Endothelial cell of umbilical vein (primary cell): ENCODE measurements around the gene IQCE. TPM values are rescaled to one million over a fixed set of nuclear protein-coding genes. Genes with fewer than 3 reads are reported as not detected.

Source experiments
- BruUV-seq: library from RNA; stranded (reverse); fragments of 400-500 nt; replicated peaks from 2 replicates; lab custom pipeline; 2021; lab: Mats Ljungman, UMichigan
- CTCF ChIA-PET: fragments of 300-600, 350-600 bp; sonication (Branson Sonifier 250); formaldehyde crosslinking; loops from one replicate; lab custom pipeline; 2021; ENCODE audit warnings: antibody characterized with exemption, inconsistent platforms; lab: Charles Lee
- POLR2A ChIA-PET: fragments of 300-600, 350-600 bp; sonication (Branson Sonifier 250); formaldehyde crosslinking; loops from one replicate; lab custom pipeline; 2021; ENCODE audit warnings: antibody characterized with exemption, inconsistent platforms; lab: Charles Lee
- DNase-seq: peaks from one replicate; pipeline ENCODE4 v3.0.0-alpha.2; 2011; ENCODE audit warnings: low read depth, low spot score
- FAIRE-seq: peaks from 2 replicates; lab custom pipeline; 2011; peaks lifted over from hg19 to GRCh38; lab: Jason Lieb, UNC
- H2AFZ ChIP-seq: 2 replicates; pipeline ENCODE4 v1.6.0; 2012; ENCODE audit warnings: low read depth, low read length, control low read depth, inconsistent platforms
- H3K27ac ChIP-seq: 2 replicates; pipeline ENCODE4 v1.5.1; 2011; ENCODE audit warnings: low read depth, mild to moderate bottlenecking, control low read depth, low read length, moderate library complexity; ENCODE audit not compliant: insufficient read depth
- H3K27me3 ChIP-seq, 2 experiments: 2 replicates each; pipeline versions ENCODE4 v1.6.0 to v1.6.1; 2011; ENCODE audit warnings: low read length in 2 of 2, mixed read lengths in 1 of 2; ENCODE audit not compliant: control insufficient read depth in 2 of 2, insufficient read depth in 2 of 2
- H3K36me3 ChIP-seq, 2 experiments: 2 replicates in 1 of 2; 3 replicates in 1 of 2; pipeline ENCODE4 v1.5.1; 2011; ENCODE audit warnings: low read length in 2 of 2, mild to moderate bottlenecking in 1 of 2, moderate library complexity in 1 of 2; ENCODE audit not compliant: control insufficient read depth in 2 of 2, insufficient read depth in 2 of 2; ENCODE audit errors: extremely low read depth in 1 of 2
- H3K4me1 ChIP-seq: 3 replicates; pipeline ENCODE4 v1.5.1; 2011; ENCODE audit warnings: mild to moderate bottlenecking, low read length; ENCODE audit not compliant: control insufficient read depth, insufficient read depth; ENCODE audit errors: extremely low read depth
- H3K4me2 ChIP-seq: 2 replicates; pipeline ENCODE4 v1.6.1; 2011; ENCODE audit warnings: low read length, control low read depth, mixed read lengths; ENCODE audit not compliant: insufficient read depth
- H3K4me3 ChIP-seq, 3 experiments: fragments of 200-600 bp in 1 of 3; sonication (generic), shearing (Covaris generic) in 1 of 3; replicated peaks in 1 of 3; 2 replicates each; pipeline ENCODE4 v1.5.1; 2011 to 2016; ENCODE audit warnings: control low read depth in 3 of 3, low read length in 3 of 3, mild to moderate bottlenecking in 2 of 3, inconsistent platforms in 1 of 3, low read depth in 1 of 3, moderate library complexity in 1 of 3; ENCODE audit not compliant: insufficient read depth in 1 of 3
- H3K79me2 ChIP-seq: 2 replicates; pipeline ENCODE4 v1.6.0; 2012; ENCODE audit warnings: low read length, inconsistent platforms; ENCODE audit not compliant: control insufficient read depth, insufficient read depth
- H3K9ac ChIP-seq: replicated peaks from 2 replicates; pipeline ENCODE3; 2011; ENCODE audit warnings: low read length, control low read depth; ENCODE audit not compliant: insufficient read depth; ENCODE audit errors: extremely low read depth
- H3K9me1 ChIP-seq: replicated peaks from 3 replicates; pipeline ENCODE4 v1.6.0; 2011; ENCODE audit warnings: mild to moderate bottlenecking, low read length; ENCODE audit not compliant: control insufficient read depth, insufficient read depth; ENCODE audit errors: extremely low read depth
- H3K9me3 ChIP-seq: replicated peaks from 2 replicates; pipeline ENCODE4 v1.5.1; 2012; ENCODE audit warnings: low read length, inconsistent platforms; ENCODE audit not compliant: control insufficient read depth, insufficient read depth
- H4K20me1 ChIP-seq: replicated peaks from 2 replicates; pipeline ENCODE3; 2011; ENCODE audit warnings: mild to moderate bottlenecking, low read length; ENCODE audit not compliant: control insufficient read depth, insufficient read depth; ENCODE audit errors: extremely low read depth
- FOS ChIP-seq: IDR thresholded peaks from 2 replicates; pipeline ENCODE4 v1.6.1; 2011; ENCODE audit warnings: mild to moderate bottlenecking, low read length, moderate library complexity, borderline replicate concordance; ENCODE audit not compliant: insufficient read depth
- GATA2 ChIP-seq: IDR thresholded peaks from 2 replicates; pipeline ENCODE4 v1.7.0; 2011; ENCODE audit warnings: low read depth, mild to moderate bottlenecking, moderate library complexity, mixed read lengths, low read length; ENCODE audit not compliant: insufficient read length, insufficient read depth
- JUN ChIP-seq: IDR thresholded peaks from 2 replicates; pipeline ENCODE4 v1.6.1; 2011; ENCODE audit warnings: borderline replicate concordance, low read depth; ENCODE audit not compliant: insufficient read length, insufficient read depth
- MAX ChIP-seq: IDR thresholded peaks from 2 replicates; pipeline ENCODE4 v1.6.1; 2011; ENCODE audit not compliant: insufficient read depth, insufficient read length
- MYC ChIP-seq: IDR thresholded peaks from one replicate; pipeline ENCODE4 v1.6.1; 2011; ENCODE audit warnings: mild to moderate bottlenecking, low read depth, low read length
- POLR2AphosphoS5 ChIP-seq: IDR thresholded peaks from 2 replicates; pipeline ENCODE4 v1.6.1; 2012; ENCODE audit warnings: low read depth, mild to moderate bottlenecking, control low read depth, low read length, moderate library complexity; ENCODE audit not compliant: insufficient read depth
- dilution Hi-C: fragments of 300-500 bp; cut with MboI; formaldehyde crosslinking; loops from one replicate; pipeline ENCODE4 v1.15.0; 2019; ENCODE audit warnings: low sequenced_read_pairs; ENCODE audit not compliant: extremely low pct_ligation_motif_present
- intact Hi-C: fragments of 100-400 bp; cut with micrococcal nuclease; formaldehyde crosslinking; loops from one replicate; pipeline ENCODE4 v1.10.0; 2022
- polyA plus RNA-seq, 4 experiments: library from polyadenylated mRNA; depleted of rRNA in 3 of 4; stranded (reverse) in 3 of 4; unstranded in 1 of 4; fragments of >200 nt; gene quantifications; 2 replicates each; pipeline versions ENCODE4 v1.2.1 to v1.2.3, GENCODE V29; 2011 to 2012; ENCODE audit warnings: missing spikeins in 1 of 4
- total RNA-seq: library from RNA; stranded (reverse); gene quantifications from 2 replicates; pipeline ENCODE4 v1.2.3, GENCODE V29; 2021
- TF ChIP-seq, protein P1 (sequence below), 2 donors: IDR thresholded peaks; 1 replicate in 1 of 2; 2 replicates in 1 of 2; pipeline ENCODE4 v1.5.1; 2011; ENCODE audit warnings: low read length in 2 of 2, mild to moderate bottlenecking in 2 of 2, moderate library complexity in 2 of 2, control low read depth in 1 of 2, inconsistent platforms in 1 of 2, low read depth in 1 of 2; ENCODE audit not compliant: insufficient read depth in 1 of 2; ENCODE audit errors: extremely low read depth in 1 of 2

IQCE gene
- total and polyA plus RNA-seq, 2 donors (not counting 3 experiments of a cell fraction or from before 2014, with no cell fraction given), result 4.9 to 14.5 TPM

- CTCF ChIA-PET, result no interaction called here
Measured at GRCh38 chr7:2658941-2659340, 100.2 kb downstream of the IQCE start.

More at GRCh38 chr7:2658941-2659340, 100.2 kb downstream of the IQCE start:
- DNase-seq (no peak), FAIRE-seq (no peak)
- Histone ChIP-seq H3K4me3 (no peak overlapping the region), H3K36me3 (peaks cover 7 to 43% of the 10 kb centered on the region in 2 experiments), H3K4me2 (no peak overlapping the region), H3K27me3 (no peaks in the 10 kb centered on the region), H2AFZ (no peak overlapping the region), H3K9me1 (no peaks in the 10 kb centered on the region), H3K79me2 (no peaks in the 10 kb centered on the region), H3K9me3 (no peaks in the 10 kb centered on the region), H4K20me1 (no peaks in the 10 kb centered on the region), H3K9ac (no peak overlapping the region), H3K4me1 (peaks cover 14% of the 10 kb centered on the region), H3K27ac (no peak overlapping the region)
- POLR2A ChIA-PET, result interaction anchor here (0.6 kb wide), 1 partner anchor 30 kb away, joined by 4 read pairs; no protein-coding TSS in a partner anchor
- TF ChIP-seq MAX (no peak), MYC (no peak), JUN (no peak), FOS (no peak), GATA2 (no peak), POLR2AphosphoS5 (no peak)
- TF ChIP-seq, protein P1, sequence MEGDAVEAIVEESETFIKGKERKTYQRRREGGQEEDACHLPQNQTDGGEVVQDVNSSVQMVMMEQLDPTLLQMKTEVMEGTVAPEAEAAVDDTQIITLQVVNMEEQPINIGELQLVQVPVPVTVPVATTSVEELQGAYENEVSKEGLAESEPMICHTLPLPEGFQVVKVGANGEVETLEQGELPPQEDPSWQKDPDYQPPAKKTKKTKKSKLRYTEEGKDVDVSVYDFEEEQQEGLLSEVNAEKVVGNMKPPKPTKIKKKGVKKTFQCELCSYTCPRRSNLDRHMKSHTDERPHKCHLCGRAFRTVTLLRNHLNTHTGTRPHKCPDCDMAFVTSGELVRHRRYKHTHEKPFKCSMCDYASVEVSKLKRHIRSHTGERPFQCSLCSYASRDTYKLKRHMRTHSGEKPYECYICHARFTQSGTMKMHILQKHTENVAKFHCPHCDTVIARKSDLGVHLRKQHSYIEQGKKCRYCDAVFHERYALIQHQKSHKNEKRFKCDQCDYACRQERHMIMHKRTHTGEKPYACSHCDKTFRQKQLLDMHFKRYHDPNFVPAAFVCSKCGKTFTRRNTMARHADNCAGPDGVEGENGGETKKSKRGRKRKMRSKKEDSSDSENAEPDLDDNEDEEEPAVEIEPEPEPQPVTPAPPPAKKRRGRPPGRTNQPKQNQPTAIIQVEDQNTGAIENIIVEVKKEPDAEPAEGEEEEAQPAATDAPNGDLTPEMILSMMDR (IDR thresholded peaks at IDR 0.05; ENCODE audit: extremely low read depth in 1 of 2, insufficient read depth in 1 of 2, low read depth in 1 of 2, low read length in 2 of 2), result no peak
- dilution Hi-C loops, result no loop called here
- no TSS peak for BruUV-seq
- intact Hi-C loops, result no loop called here
